HL-60 (cell line): ENCODE data around the gene PAX5.

Experiments
- CTCF ChIP-seq: IDR thresholded peaks from one replicate; pipeline ENCODE4 v1.5.1; 2011; ENCODE audit warnings: low read length, control low read depth, inconsistent platforms; ENCODE audit not compliant: insufficient read depth
- POLR2AphosphoS5 ChIP-seq: IDR thresholded peaks from 2 replicates; pipeline ENCODE4 v1.6.1; 2012; ENCODE audit warnings: low read depth
- REST ChIP-seq: IDR thresholded peaks from 2 replicates; pipeline ENCODE4 v1.6.1; 2012; ENCODE audit warnings: low read depth; ENCODE audit not compliant: insufficient replicate concordance

- no peak for TF ChIP-seq POLR2AphosphoS5
- no peak for TF ChIP-seq CTCF
- no peak for TF ChIP-seq REST
These were observed 88.1 kb downstream of the PAX5 start for GRCh38 chr9:36945999-36946398.
